ENCODE data around the gene RBM7. TPM values are rescaled to one million over a fixed set of nuclear protein-coding genes. Genes with fewer than 3 reads are reported as not detected.
A peak's percentile ranks its signal among the peaks of the same experiment; 100 is the strongest.

RBM7 gene
- 12.5 and 18.1 TPM in 2 replicates for total RNA-seq (2014; rRNA removed; shearing (Covaris generic))
- polyA plus RNA-seq (2014; cell fraction: nucleus; rRNA removed): 8.2 and 9.5 TPM in 2 replicates

- peak; percentile 96 for DNase-seq (ENCODE audit: extremely low read depth, low read depth)
Measured at GRCh38 chr11:114400216-114400914, at the start of gene RBM7, which contains the start of gene C11orf71. RBM7 (plus strand) TSS chr11:114400666; CDS start chr11:114400672, 6 bp downstream. C11orf71 (minus strand) TSS chr11:114400511; CDS start chr11:114400331, 180 bp downstream.

- DNase-seq (ENCODE audit: extremely low read depth, low read depth): no peak
Measured at GRCh38 chr11:114353443-114353842, 47.0 kb upstream of the RBM7 start.

- DNase-seq (ENCODE audit: extremely low read depth, low read depth): no peak
Measured at GRCh38 chr11:114354076-114354475, 46.4 kb upstream of the RBM7 start.

GRCh38 chr11:114358716-114359115 is 41.8 kb upstream of the RBM7 start:
- DNase-seq (ENCODE audit: extremely low read depth, low read depth): no peak

GRCh38 chr11:114359342-114359741 is 41.1 kb upstream of the RBM7 start:
- no peak for DNase-seq (ENCODE audit: extremely low read depth, low read depth)

GRCh38 chr11:114362326-114362725 is 38.1 kb upstream of the RBM7 start:
- DNase-seq (ENCODE audit: extremely low read depth, low read depth): no peak

GRCh38 chr11:114362958-114363357 is 37.5 kb upstream of the RBM7 start:
- no peak for DNase-seq (ENCODE audit: extremely low read depth, low read depth)

GRCh38 chr11:114366331-114367243 is 33.9 kb upstream of the RBM7 start:
- no peak for DNase-seq (ENCODE audit: extremely low read depth, low read depth)

- no peak for DNase-seq (ENCODE audit: extremely low read depth, low read depth)
Measured at GRCh38 chr11:114367244-114367957, 33.1 kb upstream of the RBM7 start.

GRCh38 chr11:114368918-114369680 is 31.4 kb upstream of the RBM7 start:
- no peak for DNase-seq (ENCODE audit: extremely low read depth, low read depth)

- no peak for DNase-seq (ENCODE audit: extremely low read depth, low read depth)
Measured at GRCh38 chr11:114375052-114375451, 25.4 kb upstream of the RBM7 start.

GRCh38 chr11:114377612-114378267 is 22.7 kb upstream of the RBM7 start:
- no peak for DNase-seq (ENCODE audit: extremely low read depth, low read depth)

GRCh38 chr11:114379394-114380069 is 20.9 kb upstream of the RBM7 start:
- DNase-seq (ENCODE audit: extremely low read depth, low read depth): no peak

GRCh38 chr11:114382509-114382908 is 18.0 kb upstream of the RBM7 start:
- no peak for DNase-seq (ENCODE audit: extremely low read depth, low read depth)

- DNase-seq (ENCODE audit: extremely low read depth, low read depth): no peak
Measured at GRCh38 chr11:114384487-114384886, 16.0 kb upstream of the RBM7 start.

- no peak for DNase-seq (ENCODE audit: extremely low read depth, low read depth)
Measured at GRCh38 chr11:114386131-114386530, 14.3 kb upstream of the RBM7 start.

- no peak for DNase-seq (ENCODE audit: extremely low read depth, low read depth)
Measured at GRCh38 chr11:114386545-114386944, 13.9 kb upstream of the RBM7 start.

- DNase-seq (ENCODE audit: extremely low read depth, low read depth): no peak
Measured at GRCh38 chr11:114392735-114393667, 7.5 kb upstream of the RBM7 start.

All from NCI-H460 (cell line).